ENCODE data around the gene NFIL3. TPM values are rescaled to one million over a fixed set of nuclear protein-coding genes. Genes with fewer than 3 reads are reported as not detected.
A peak's percentile ranks its signal among the peaks of the same experiment; 100 is the strongest.

NFIL3 gene
- total and polyA plus RNA-seq, 2 experiments from 2014 or later, result 4.1 to 7.5 TPM

DNA sequence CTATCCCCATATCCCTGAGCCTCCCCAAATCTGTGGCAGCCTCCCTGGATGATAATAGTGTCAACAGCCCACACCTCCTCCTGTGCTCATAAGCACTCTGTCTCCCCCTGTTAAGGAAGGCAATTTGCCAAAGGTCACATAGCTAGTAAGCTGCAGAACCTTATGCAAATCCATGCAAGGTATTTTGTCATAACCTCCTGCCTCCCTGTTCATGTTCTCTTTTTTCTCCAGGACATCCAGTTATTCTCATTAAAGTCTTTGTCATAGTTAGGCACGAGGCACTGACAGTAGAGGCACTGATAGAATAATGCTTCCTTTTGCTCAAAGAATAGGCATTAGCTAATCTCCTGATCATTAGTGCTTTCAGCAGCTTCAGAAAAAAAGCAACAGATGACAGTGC lies 51.7 kb downstream of the NFIL3 start:
- ATAC-seq (no peak), DNase-seq (ENCODE audit: low spot score) (no peak)
- Histone ChIP-seq H3K4me1 (ENCODE audit: insufficient read depth) (no peaks in the 10 kb centered on the region), H3K27ac (ENCODE audit: low read depth) (no peak overlapping the region), H3K4me2 (no peak overlapping the region), H3K79me2 (replicated peaks; ENCODE audit: insufficient read depth) (no peaks in the 10 kb centered on the region), H3K4me3 (no peak overlapping the region), H3F3A (replicated peaks; ENCODE audit: low read depth) (no peaks in the 10 kb centered on the region), H3K27me3 (ENCODE audit: insufficient read depth) (no peaks in the 10 kb centered on the region), H3K36me3 (ENCODE audit: insufficient read depth) (no peaks in the 10 kb centered on the region), H4K20me1 (replicated peaks; ENCODE audit: insufficient read depth) (no peaks in the 10 kb centered on the region), H2AFZ (0 out of 2 replicates have a peak overlapping the region, but pooled peaks have one; percentile 47), H3K9me2 (ENCODE audit: insufficient read depth) (0 out of 2 replicates have a peak, but pooled peaks cover 5% of the 10 kb centered on the region)
- Mint-ChIP-seq H3K27me3 (ENCODE audit: insufficient read depth, low read depth, poor library complexity) (peaks cover 2% of the 10 kb centered on the region), H3K27ac (no peak overlapping the region), H3K9me3 (no peaks in the 10 kb centered on the region), H3K36me3 (ENCODE audit: low read depth) (no peaks in the 10 kb centered on the region), H3K4me3 (no peak overlapping the region), H3K4me1 (0 out of 3 replicates have a peak, but pooled peaks cover 2% of the 10 kb centered on the region)
- no peak for TF ChIP-seq ZNF114 (CRISPR knock-in tag; IDR thresholded peaks at IDR 0.05)
- TF ChIP-seq, protein P1, sequence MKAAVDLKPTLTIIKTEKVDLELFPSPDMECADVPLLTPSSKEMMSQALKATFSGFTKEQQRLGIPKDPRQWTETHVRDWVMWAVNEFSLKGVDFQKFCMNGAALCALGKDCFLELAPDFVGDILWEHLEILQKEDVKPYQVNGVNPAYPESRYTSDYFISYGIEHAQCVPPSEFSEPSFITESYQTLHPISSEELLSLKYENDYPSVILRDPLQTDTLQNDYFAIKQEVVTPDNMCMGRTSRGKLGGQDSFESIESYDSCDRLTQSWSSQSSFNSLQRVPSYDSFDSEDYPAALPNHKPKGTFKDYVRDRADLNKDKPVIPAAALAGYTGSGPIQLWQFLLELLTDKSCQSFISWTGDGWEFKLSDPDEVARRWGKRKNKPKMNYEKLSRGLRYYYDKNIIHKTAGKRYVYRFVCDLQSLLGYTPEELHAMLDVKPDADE (IDR thresholded peaks at IDR 0.05), result no peak
- no peak for TF ChIP-seq POLR2AphosphoS5 (IDR thresholded peaks at IDR 0.05; ENCODE audit: low read depth)
- no peak for TF ChIP-seq EZH2 (IDR thresholded peaks at IDR 0.05; ENCODE audit: low read depth, unreplicated experiment)
- TF ChIP-seq, protein P2, sequence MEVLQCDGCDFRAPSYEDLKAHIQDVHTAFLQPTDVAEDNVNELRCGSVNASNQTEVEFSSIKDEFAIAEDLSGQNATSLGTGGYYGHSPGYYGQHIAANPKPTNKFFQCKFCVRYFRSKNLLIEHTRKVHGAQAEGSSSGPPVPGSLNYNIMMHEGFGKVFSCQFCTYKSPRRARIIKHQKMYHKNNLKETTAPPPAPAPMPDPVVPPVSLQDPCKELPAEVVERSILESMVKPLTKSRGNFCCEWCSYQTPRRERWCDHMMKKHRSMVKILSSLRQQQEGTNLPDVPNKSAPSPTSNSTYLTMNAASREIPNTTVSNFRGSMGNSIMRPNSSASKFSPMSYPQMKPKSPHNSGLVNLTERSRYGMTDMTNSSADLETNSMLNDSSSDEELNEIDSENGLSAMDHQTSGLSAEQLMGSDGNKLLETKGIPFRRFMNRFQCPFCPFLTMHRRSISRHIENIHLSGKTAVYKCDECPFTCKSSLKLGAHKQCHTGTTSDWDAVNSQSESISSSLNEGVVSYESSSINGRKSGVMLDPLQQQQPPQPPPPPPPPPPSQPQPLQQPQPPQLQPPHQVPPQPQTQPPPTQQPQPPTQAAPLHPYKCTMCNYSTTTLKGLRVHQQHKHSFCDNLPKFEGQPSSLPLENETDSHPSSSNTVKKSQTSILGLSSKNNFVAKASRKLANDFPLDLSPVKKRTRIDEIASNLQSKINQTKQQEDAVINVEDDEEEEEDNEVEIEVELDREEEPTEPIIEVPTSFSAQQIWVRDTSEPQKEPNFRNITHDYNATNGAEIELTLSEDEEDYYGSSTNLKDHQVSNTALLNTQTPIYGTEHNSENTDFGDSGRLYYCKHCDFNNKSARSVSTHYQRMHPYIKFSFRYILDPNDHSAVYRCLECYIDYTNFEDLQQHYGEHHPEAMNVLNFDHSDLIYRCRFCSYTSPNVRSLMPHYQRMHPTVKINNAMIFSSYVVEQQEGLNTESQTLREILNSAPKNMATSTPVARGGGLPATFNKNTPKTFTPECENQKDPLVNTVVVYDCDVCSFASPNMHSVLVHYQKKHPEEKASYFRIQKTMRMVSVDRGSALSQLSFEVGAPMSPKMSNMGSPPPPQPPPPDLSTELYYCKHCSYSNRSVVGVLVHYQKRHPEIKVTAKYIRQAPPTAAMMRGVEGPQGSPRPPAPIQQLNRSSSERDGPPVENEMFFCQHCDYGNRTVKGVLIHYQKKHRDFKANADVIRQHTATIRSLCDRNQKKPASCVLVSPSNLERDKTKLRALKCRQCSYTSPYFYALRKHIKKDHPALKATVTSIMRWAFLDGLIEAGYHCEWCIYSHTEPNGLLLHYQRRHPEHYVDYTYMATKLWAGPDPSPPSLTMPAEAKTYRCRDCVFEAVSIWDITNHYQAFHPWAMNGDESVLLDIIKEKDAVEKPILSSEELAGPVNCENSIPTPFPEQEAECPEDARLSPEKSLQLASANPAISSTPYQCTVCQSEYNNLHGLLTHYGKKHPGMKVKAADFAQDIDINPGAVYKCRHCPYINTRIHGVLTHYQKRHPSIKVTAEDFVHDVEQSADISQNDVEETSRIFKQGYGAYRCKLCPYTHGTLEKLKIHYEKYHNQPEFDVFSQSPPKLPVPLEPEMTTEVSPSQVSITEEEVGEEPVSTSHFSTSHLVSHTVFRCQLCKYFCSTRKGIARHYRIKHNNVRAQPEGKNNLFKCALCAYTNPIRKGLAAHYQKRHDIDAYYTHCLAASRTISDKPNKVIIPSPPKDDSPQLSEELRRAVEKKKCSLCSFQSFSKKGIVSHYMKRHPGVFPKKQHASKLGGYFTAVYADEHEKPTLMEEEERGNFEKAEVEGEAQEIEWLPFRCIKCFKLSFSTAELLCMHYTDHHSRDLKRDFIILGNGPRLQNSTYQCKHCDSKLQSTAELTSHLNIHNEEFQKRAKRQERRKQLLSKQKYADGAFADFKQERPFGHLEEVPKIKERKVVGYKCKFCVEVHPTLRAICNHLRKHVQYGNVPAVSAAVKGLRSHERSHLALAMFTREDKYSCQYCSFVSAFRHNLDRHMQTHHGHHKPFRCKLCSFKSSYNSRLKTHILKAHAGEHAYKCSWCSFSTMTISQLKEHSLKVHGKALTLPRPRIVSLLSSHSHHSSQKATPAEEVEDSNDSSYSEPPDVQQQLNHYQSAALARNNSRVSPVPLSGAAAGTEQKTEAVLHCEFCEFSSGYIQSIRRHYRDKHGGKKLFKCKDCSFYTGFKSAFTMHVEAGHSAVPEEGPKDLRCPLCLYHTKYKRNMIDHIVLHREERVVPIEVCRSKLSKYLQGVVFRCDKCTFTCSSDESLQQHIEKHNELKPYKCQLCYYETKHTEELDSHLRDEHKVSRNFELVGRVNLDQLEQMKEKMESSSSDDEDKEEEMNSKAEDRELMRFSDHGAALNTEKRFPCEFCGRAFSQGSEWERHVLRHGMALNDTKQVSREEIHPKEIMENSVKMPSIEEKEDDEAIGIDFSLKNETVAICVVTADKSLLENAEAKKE (CRISPR knock-in tag; IDR thresholded peaks at IDR 0.05), result no peak
- no peak for TF ChIP-seq JUNB (IDR thresholded peaks at IDR 0.05; ENCODE audit: unreplicated experiment)
- no peak for TF ChIP-seq STAT1 (IDR thresholded peaks at IDR 0.05; ENCODE audit: unreplicated experiment)
- TF ChIP-seq, protein P3, sequence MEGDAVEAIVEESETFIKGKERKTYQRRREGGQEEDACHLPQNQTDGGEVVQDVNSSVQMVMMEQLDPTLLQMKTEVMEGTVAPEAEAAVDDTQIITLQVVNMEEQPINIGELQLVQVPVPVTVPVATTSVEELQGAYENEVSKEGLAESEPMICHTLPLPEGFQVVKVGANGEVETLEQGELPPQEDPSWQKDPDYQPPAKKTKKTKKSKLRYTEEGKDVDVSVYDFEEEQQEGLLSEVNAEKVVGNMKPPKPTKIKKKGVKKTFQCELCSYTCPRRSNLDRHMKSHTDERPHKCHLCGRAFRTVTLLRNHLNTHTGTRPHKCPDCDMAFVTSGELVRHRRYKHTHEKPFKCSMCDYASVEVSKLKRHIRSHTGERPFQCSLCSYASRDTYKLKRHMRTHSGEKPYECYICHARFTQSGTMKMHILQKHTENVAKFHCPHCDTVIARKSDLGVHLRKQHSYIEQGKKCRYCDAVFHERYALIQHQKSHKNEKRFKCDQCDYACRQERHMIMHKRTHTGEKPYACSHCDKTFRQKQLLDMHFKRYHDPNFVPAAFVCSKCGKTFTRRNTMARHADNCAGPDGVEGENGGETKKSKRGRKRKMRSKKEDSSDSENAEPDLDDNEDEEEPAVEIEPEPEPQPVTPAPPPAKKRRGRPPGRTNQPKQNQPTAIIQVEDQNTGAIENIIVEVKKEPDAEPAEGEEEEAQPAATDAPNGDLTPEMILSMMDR (conservative IDR thresholded peaks at IDR 0.05; ENCODE audit: low read depth in 2 of 2), result no peak
- TF ChIP-seq, protein P4, sequence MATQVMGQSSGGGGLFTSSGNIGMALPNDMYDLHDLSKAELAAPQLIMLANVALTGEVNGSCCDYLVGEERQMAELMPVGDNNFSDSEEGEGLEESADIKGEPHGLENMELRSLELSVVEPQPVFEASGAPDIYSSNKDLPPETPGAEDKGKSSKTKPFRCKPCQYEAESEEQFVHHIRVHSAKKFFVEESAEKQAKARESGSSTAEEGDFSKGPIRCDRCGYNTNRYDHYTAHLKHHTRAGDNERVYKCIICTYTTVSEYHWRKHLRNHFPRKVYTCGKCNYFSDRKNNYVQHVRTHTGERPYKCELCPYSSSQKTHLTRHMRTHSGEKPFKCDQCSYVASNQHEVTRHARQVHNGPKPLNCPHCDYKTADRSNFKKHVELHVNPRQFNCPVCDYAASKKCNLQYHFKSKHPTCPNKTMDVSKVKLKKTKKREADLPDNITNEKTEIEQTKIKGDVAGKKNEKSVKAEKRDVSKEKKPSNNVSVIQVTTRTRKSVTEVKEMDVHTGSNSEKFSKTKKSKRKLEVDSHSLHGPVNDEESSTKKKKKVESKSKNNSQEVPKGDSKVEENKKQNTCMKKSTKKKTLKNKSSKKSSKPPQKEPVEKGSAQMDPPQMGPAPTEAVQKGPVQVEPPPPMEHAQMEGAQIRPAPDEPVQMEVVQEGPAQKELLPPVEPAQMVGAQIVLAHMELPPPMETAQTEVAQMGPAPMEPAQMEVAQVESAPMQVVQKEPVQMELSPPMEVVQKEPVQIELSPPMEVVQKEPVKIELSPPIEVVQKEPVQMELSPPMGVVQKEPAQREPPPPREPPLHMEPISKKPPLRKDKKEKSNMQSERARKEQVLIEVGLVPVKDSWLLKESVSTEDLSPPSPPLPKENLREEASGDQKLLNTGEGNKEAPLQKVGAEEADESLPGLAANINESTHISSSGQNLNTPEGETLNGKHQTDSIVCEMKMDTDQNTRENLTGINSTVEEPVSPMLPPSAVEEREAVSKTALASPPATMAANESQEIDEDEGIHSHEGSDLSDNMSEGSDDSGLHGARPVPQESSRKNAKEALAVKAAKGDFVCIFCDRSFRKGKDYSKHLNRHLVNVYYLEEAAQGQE (IDR thresholded peaks at IDR 0.05; ENCODE audit: unreplicated experiment), result no peak
- no peak for TF ChIP-seq CREB1 (CRISPR knock-in tag; IDR thresholded peaks at IDR 0.05; ENCODE audit: low read depth)
- TF ChIP-seq ZNF331 (CRISPR knock-in tag; IDR thresholded peaks at IDR 0.05; ENCODE audit: low read depth), result no peak
- no peak for TF ChIP-seq EZH2phosphoT487 (IDR thresholded peaks at IDR 0.05; ENCODE audit: unreplicated experiment)
- no peak for TF ChIP-seq NANOG (IDR thresholded peaks at IDR 0.05; ENCODE audit: borderline replicate concordance)

Measured in GM23338 (cell line).